Memory B cell (primary cell): Measurements from ENCODE around the gene ARHGAP18.

ENCODE experiments used
- ATAC-seq: fragments of 150-1000 bp; cut with Tn5 transposase; 2 replicates; pipeline ENCODE4 v1.10.0; 2021; ENCODE audit warnings: low read depth, mild to moderate bottlenecking, moderate library complexity
- DNase-seq, 2 donors: peaks; one replicate each; pipeline ENCODE4 v3.0.0; 2022; ENCODE audit warnings: low spot score in 2 of 2
- H3K27ac Mint-ChIP-seq: one replicate; pipeline ENCODE4 v1.8.0; 2022; ENCODE audit warnings: mild to moderate bottlenecking, moderate library complexity, mixed read lengths
- H3K27me3 Mint-ChIP-seq: one replicate; pipeline ENCODE4 v1.8.0; 2022; ENCODE audit warnings: mixed read lengths
- H3K36me3 Mint-ChIP-seq: one replicate; pipeline ENCODE4 v1.8.0; 2022; ENCODE audit warnings: mild to moderate bottlenecking, mixed read lengths
- H3K4me1 Mint-ChIP-seq: one replicate; pipeline ENCODE4 v1.8.0; 2022; ENCODE audit warnings: mixed read lengths
- H3K4me3 Mint-ChIP-seq: one replicate; pipeline ENCODE4 v1.8.0; 2022; ENCODE audit warnings: mild to moderate bottlenecking, moderate library complexity, mixed read lengths
- H3K9me3 Mint-ChIP-seq: one replicate; pipeline ENCODE4 v1.8.0; 2022; ENCODE audit warnings: mixed read lengths

The ARHGAP18 gene

DNA sequence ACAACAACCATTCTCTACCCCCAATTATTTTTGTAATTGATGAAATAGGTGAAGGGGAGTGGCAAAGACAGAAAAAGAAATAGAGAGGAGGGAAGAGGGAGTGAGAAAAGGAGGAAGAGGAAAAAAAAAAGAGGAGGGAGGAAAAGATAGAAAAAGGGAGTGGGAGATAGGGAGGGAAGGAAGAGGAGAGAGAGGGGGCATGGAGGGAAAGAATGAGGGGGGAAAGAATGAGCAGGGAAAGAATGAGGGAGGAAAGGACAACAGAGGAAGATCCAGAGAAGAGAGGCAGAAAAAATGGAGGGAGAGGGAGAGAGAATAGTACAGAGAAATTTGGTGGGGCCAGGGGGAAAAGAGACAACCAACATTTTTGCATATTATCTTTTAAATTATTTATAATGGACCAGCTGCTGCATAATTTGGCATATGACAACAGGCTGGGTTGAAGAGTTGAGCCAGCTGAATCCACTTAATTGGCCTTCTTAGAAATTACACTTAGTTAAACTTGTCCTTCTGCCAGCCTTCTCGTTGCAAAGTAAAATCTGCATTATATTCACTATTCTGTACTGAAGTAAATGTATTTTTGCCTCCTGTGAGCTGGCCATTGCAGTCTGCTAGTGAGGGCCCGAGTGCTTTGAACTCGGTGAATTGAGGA is 101.0 kb downstream of the ARHGAP18 start:
- Mint-ChIP-seq H3K9me3 (no peaks in the 10 kb centered on the region), H3K27ac (no peak overlapping the region), H3K4me3 (no peak overlapping the region), H3K36me3 (peaks cover 7% of the 10 kb centered on the region), H3K27me3 (no peaks in the 10 kb centered on the region), H3K4me1 (peaks cover 4% of the 10 kb centered on the region)
- DNase-seq: no peak
- no peak for ATAC-seq

GRCh38 chr6:129607581-129608186 is 102.3 kb downstream of the ARHGAP18 start:
- Mint-ChIP-seq H3K9me3 (no peaks in the 10 kb centered on the region), H3K4me3 (no peak overlapping the region), H3K27me3 (no peaks in the 10 kb centered on the region), H3K36me3 (peaks cover 7% of the 10 kb centered on the region), H3K4me1 (peaks cover 4% of the 10 kb centered on the region), H3K27ac (no peak overlapping the region)
- DNase-seq: no peak
- no peak for ATAC-seq

- H3K4me3 Mint-ChIP-seq: no peak overlapping the region
- no peaks in the 10 kb centered on the region for H3K27me3 Mint-ChIP-seq
- ATAC-seq (no peak), DNase-seq (no peak)
- H3K9me3 Mint-ChIP-seq: no peaks in the 10 kb centered on the region
- H3K36me3 Mint-ChIP-seq: peaks cover 7% of the 10 kb centered on the region
- H3K27ac Mint-ChIP-seq: no peak overlapping the region
- H3K4me1 Mint-ChIP-seq: peaks cover 4% of the 10 kb centered on the region
Observed at GRCh38 chr6:129606664-129607063, 103.3 kb downstream of the ARHGAP18 start.

GRCh38 chr6:129605967-129606366 is 104.0 kb downstream of the ARHGAP18 start:
- Mint-ChIP-seq H3K27me3 (no peaks in the 10 kb centered on the region), H3K9me3 (no peaks in the 10 kb centered on the region), H3K27ac (no peak overlapping the region), H3K4me1 (peaks cover 4% of the 10 kb centered on the region), H3K36me3 (peaks cover 7% of the 10 kb centered on the region), H3K4me3 (no peak overlapping the region)
- DNase-seq: no peak
- ATAC-seq: no peak

DNA sequence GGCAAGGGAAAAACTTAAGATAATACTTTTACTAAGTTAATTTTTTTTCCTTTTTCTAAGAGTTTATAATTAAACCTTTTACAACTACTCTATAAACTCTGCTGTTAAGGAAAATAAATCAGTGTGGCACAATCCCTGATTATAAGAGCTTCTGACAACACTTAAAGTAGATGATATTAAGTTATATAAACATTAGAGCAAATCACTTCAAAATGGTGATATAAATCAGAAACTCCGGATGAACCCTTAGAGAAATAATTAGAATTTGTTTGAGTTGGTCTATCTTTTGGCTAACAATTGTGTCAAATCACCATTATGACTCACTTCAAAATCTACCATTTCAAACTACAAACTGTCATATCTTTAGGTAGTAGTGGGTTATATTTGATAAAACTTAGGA is 104.9 kb downstream of the ARHGAP18 start:
- no peak overlapping the region for H3K27ac Mint-ChIP-seq
- no peak overlapping the region for H3K4me3 Mint-ChIP-seq
- H3K9me3 Mint-ChIP-seq: no peaks in the 10 kb centered on the region
- ATAC-seq (no peak), DNase-seq (no peak)
- peaks cover 5% of the 10 kb centered on the region for H3K36me3 Mint-ChIP-seq
- H3K4me1 Mint-ChIP-seq: peaks cover 4% of the 10 kb centered on the region
- H3K27me3 Mint-ChIP-seq: no peaks in the 10 kb centered on the region

DNA sequence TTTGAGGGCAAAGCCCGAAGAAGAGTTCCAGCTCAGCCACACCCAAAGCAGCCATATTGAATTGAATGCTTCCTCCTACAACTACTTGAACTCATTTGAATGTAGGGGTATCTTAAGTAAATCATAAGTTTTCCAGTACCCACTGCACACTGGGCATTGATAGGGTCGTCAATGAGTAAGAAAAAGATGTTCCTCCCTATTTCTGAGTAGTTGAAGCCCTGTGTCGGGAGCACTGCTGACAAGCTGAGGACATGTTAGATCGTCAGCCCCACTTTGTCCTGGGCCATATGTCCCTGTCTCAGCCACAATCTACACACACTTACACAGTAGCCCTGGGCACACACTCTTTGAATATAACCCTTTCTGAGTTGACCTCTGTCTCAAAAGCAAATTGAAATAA is 105.7 kb downstream of the ARHGAP18 start:
- H3K9me3 Mint-ChIP-seq: no peaks in the 10 kb centered on the region
- no peak overlapping the region for H3K4me3 Mint-ChIP-seq
- ATAC-seq: no peak
- peaks cover 4% of the 10 kb centered on the region for H3K4me1 Mint-ChIP-seq
- H3K36me3 Mint-ChIP-seq: peaks cover 4% of the 10 kb centered on the region
- no peak for DNase-seq
- H3K27me3 Mint-ChIP-seq: no peaks in the 10 kb centered on the region
- H3K27ac Mint-ChIP-seq: no peak overlapping the region

DNA sequence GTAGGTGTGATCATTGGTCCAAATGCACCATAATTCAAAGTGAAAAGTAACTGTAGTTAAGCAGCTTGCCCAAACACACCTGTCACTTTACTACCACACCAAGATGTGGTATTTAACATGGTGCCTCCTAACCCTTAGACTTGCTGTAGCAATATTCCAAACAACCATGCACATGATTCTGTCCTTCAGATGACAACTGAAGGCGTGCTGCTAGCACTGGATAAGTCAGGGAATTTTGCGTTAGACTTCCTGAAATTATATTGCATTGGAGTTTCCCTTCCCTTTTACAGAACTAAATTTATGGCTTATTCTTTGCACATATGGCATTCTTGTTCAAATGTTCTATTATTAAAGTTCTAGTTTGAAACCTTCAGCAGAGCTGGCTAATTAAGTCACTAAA is 106.2 kb downstream of the ARHGAP18 start:
- Mint-ChIP-seq H3K27me3 (no peaks in the 10 kb centered on the region), H3K9me3 (no peaks in the 10 kb centered on the region), H3K36me3 (peaks cover 1% of the 10 kb centered on the region), H3K27ac (no peak overlapping the region), H3K4me3 (no peak overlapping the region), H3K4me1 (peaks cover 1% of the 10 kb centered on the region)
- DNase-seq: no peak
- ATAC-seq: no peak

GRCh38 chr6:129601323-129601722 is 108.7 kb downstream of the ARHGAP18 start:
- no peak overlapping the region for H3K27ac Mint-ChIP-seq
- DNase-seq (no peak), ATAC-seq (no peak)
- no peaks in the 10 kb centered on the region for H3K27me3 Mint-ChIP-seq
- H3K36me3 Mint-ChIP-seq: no peaks in the 10 kb centered on the region
- H3K9me3 Mint-ChIP-seq: no peaks in the 10 kb centered on the region
- no peak overlapping the region for H3K4me3 Mint-ChIP-seq
- peaks cover 2% of the 10 kb centered on the region for H3K4me1 Mint-ChIP-seq

GRCh38 chr6:129599467-129599866 is 110.5 kb downstream of the ARHGAP18 start:
- H3K36me3 Mint-ChIP-seq: no peaks in the 10 kb centered on the region

GRCh38 chr6:129598244-129599187 is 111.5 kb downstream of the ARHGAP18 start:
- peak; percentile 88 for ATAC-seq
- Mint-ChIP-seq H3K27ac (no peak overlapping the region), H3K27me3 (no peaks in the 10 kb centered on the region)

More at GRCh38 chr6:129599467-129599866, 110.5 kb downstream of the ARHGAP18 start:
- ATAC-seq: no peak
- Mint-ChIP-seq H3K4me3 (no peak overlapping the region), H3K27me3 (no peaks in the 10 kb centered on the region), H3K27ac (no peak overlapping the region), H3K4me1 (peaks cover 2% of the 10 kb centered on the region), H3K9me3 (no peaks in the 10 kb centered on the region)
- no peak for DNase-seq

GRCh38 chr6:129597023-129597713 is 112.8 kb downstream of the ARHGAP18 start:
- Mint-ChIP-seq H3K27ac (no peak overlapping the region), H3K27me3 (no peaks in the 10 kb centered on the region), H3K9me3 (no peaks in the 10 kb centered on the region), H3K4me3 (no peak overlapping the region), H3K36me3 (no peaks in the 10 kb centered on the region), H3K4me1 (peaks cover 2% of the 10 kb centered on the region)
- ATAC-seq (peak; percentile 50), DNase-seq (no peak)

More at GRCh38 chr6:129598244-129599187, 111.5 kb downstream of the ARHGAP18 start:
- peaks cover 2% of the 10 kb centered on the region for H3K4me1 Mint-ChIP-seq
- H3K4me3 Mint-ChIP-seq: no peak overlapping the region
- no peaks in the 10 kb centered on the region for H3K36me3 Mint-ChIP-seq
- no peaks in the 10 kb centered on the region for H3K9me3 Mint-ChIP-seq
- peak in 1 of 2 donors; percentile 63 for DNase-seq

DNA sequence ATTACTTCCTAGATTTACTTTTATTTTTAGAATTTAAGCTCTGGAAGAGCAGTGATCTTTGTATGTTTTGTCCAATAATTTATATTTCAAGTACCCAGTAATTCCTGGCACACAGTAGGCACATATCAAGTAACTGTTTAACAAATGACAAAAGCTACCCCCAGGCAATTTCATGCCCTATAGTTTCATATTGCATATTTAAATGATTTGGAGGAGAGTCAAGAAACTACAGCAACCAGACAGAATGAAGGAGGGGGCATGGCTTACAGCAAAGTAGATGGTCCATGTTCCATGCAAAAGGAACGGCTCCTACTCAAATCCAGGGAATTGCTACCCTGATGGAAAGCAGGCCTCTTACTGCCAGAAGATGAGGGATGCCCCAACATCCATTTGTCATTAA is 113.5 kb downstream of the ARHGAP18 start:
- Mint-ChIP-seq H3K27ac (no peak overlapping the region), H3K36me3 (no peaks in the 10 kb centered on the region), H3K27me3 (no peaks in the 10 kb centered on the region), H3K9me3 (no peaks in the 10 kb centered on the region), H3K4me1 (peaks cover 2% of the 10 kb centered on the region), H3K4me3 (no peak overlapping the region)
- no peak for ATAC-seq
- no peak for DNase-seq

DNA sequence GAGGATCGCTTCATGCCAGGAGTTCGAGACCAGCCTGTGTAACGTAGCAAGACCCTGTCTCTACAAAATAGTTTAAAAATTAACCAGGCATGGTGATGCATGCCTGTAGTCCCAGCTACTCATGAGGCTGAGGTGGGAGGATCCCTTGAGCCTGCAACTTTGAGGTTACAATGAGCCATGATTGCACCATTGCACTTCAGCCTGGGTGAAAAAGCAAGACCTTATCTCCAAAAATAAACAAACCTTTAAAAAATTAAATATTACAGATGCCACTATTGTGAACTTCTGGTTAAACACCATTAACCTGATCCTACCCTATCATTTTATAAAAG is 116.8 kb downstream of the ARHGAP18 start:
- Mint-ChIP-seq H3K36me3 (peaks cover 6% of the 10 kb centered on the region), H3K9me3 (no peaks in the 10 kb centered on the region), H3K4me3 (no peak overlapping the region), H3K27ac (no peak overlapping the region), H3K27me3 (no peaks in the 10 kb centered on the region), H3K4me1 (peaks cover 2% of the 10 kb centered on the region)
- ATAC-seq (no peak), DNase-seq (no peak)
